Mesenchymal stem cell (in vitro differentiated cells and primary cell): ENCODE measurements around the gene COX19.

Experiments used
- DNase-seq: peaks from one replicate; pipeline ENCODE4 v3.0.0-alpha.2; 2013
- H2AFZ ChIP-seq: one replicate; pipeline ENCODE4 v1.6.1; 2013; ENCODE audit warnings: low read depth, mild to moderate bottlenecking, control low read depth, inconsistent platforms, low read length, moderate library complexity
- H2AK5ac ChIP-seq: 2 replicates; pipeline ENCODE4 v1.6.1; 2013; ENCODE audit warnings: low read length, moderate library complexity, mild to moderate bottlenecking, inconsistent platforms; ENCODE audit not compliant: severe bottlenecking
- H2BK120ac ChIP-seq: one replicate; pipeline ENCODE4 v1.6.1; 2013; ENCODE audit warnings: low read depth, mild to moderate bottlenecking, inconsistent platforms, low read length, moderate library complexity
- H2BK12ac ChIP-seq, 2 experiments: one replicate each; pipeline ENCODE4 v1.6.1; 2013; ENCODE audit warnings: inconsistent platforms in 2 of 2, low read length in 2 of 2, mild to moderate bottlenecking in 2 of 2, moderate library complexity in 2 of 2, control low read depth in 1 of 2
- H2BK15ac ChIP-seq: one replicate; pipeline ENCODE4 v1.6.1; 2013; ENCODE audit warnings: mild to moderate bottlenecking, low read depth, inconsistent platforms; ENCODE audit not compliant: poor library complexity, severe bottlenecking
- H2BK5ac ChIP-seq: 2 replicates; pipeline ENCODE4 v1.6.1; 2013; ENCODE audit warnings: low read depth, mild to moderate bottlenecking, low read length, control low read depth, inconsistent platforms; ENCODE audit not compliant: poor library complexity, severe bottlenecking
- H3K14ac ChIP-seq, 2 experiments: one replicate each; pipeline ENCODE4 v1.6.1; 2013; ENCODE audit warnings: inconsistent platforms in 2 of 2, low read length in 2 of 2, control low read depth in 1 of 2, mild to moderate bottlenecking in 1 of 2, moderate library complexity in 1 of 2
- H3K18ac ChIP-seq, 2 experiments: one replicate each; pipeline ENCODE4 v1.6.1; 2013; ENCODE audit warnings: inconsistent platforms in 2 of 2, low read length in 2 of 2, control low read depth in 1 of 2, low read depth in 1 of 2, mild to moderate bottlenecking in 1 of 2
- H3K23ac ChIP-seq, 2 experiments: one replicate each; pipeline ENCODE4 v1.6.1; 2013; ENCODE audit warnings: inconsistent platforms in 2 of 2, low read length in 2 of 2, mild to moderate bottlenecking in 2 of 2, moderate library complexity in 2 of 2, control low read depth in 1 of 2
- H3K27ac ChIP-seq: 2 replicates; pipeline ENCODE4 v1.5.1; 2013; ENCODE audit warnings: mild to moderate bottlenecking, moderate library complexity, low read length, control low read depth, inconsistent platforms; ENCODE audit not compliant: poor library complexity, severe bottlenecking
- H3K27me3 ChIP-seq, 2 experiments: 2 replicates each; pipeline versions ENCODE4 v1.6.1 to v1.7.0; 2013; ENCODE audit warnings: low read length in 2 of 2, mild to moderate bottlenecking in 2 of 2, moderate library complexity in 2 of 2, control low read depth in 1 of 2, inconsistent platforms in 1 of 2; ENCODE audit not compliant: control insufficient read depth in 1 of 2, insufficient read depth in 1 of 2
- H3K36me3 ChIP-seq, 2 experiments: 2 replicates each; pipeline versions ENCODE4 v1.6.1 to v1.7.0; 2013; ENCODE audit warnings: low read length in 2 of 2, control low read depth in 1 of 2, inconsistent platforms in 1 of 2, low read depth in 1 of 2, mild to moderate bottlenecking in 1 of 2; ENCODE audit not compliant: insufficient read depth in 2 of 2, control insufficient read depth in 1 of 2
- H3K4ac ChIP-seq, 2 experiments: one replicate each; pipeline ENCODE4 v1.6.1; 2013; ENCODE audit warnings: inconsistent platforms in 2 of 2, low read length in 2 of 2, mild to moderate bottlenecking in 2 of 2, moderate library complexity in 2 of 2, control low read depth in 1 of 2, low read depth in 1 of 2
- H3K4me1 ChIP-seq: 2 replicates; pipeline ENCODE4 v1.6.1; 2013; ENCODE audit warnings: low read depth, low read length, control low read depth; ENCODE audit not compliant: control insufficient read depth, insufficient read depth
- H3K4me2 ChIP-seq: 2 replicates; pipeline ENCODE4 v1.6.1; 2013; ENCODE audit warnings: low read length, mild to moderate bottlenecking, inconsistent platforms; ENCODE audit not compliant: poor library complexity, severe bottlenecking
- H3K4me3 ChIP-seq, 2 experiments: 2 replicates each; pipeline versions ENCODE4 v1.5.1 to v1.7.0; 2013; ENCODE audit warnings: low read length in 2 of 2, mild to moderate bottlenecking in 2 of 2, control low read depth in 1 of 2, low read depth in 1 of 2; ENCODE audit not compliant: insufficient read depth in 1 of 2
- H3K79me1 ChIP-seq: replicated peaks from 2 replicates; pipeline ENCODE4 v1.6.1; 2013; ENCODE audit warnings: mild to moderate bottlenecking, control low read depth, low read length, inconsistent platforms; ENCODE audit not compliant: poor library complexity, severe bottlenecking
- H3K9ac ChIP-seq: 2 replicates; pipeline ENCODE4 v1.7.0; 2013; ENCODE audit warnings: mild to moderate bottlenecking, low read length, moderate library complexity
- H3K9me3 ChIP-seq: 2 replicates; pipeline ENCODE4 v1.7.0; 2013; ENCODE audit warnings: mild to moderate bottlenecking, low read length; ENCODE audit not compliant: control insufficient read depth
- H4K8ac ChIP-seq: one replicate; pipeline ENCODE4 v1.6.1; 2013; ENCODE audit warnings: inconsistent platforms, mild to moderate bottlenecking, low read length, moderate library complexity
- H4K91ac ChIP-seq: one replicate; pipeline ENCODE4 v1.6.1; 2013; ENCODE audit warnings: mild to moderate bottlenecking, low read length, inconsistent platforms
- WGBS: methylation state at CpG from one replicate; pipeline ENCODE4 v1.1.7; 2013; ENCODE audit warnings: mixed read lengths; 5-methylcytosine and 5-hydroxymethylcytosine counted together

Gene COX19

GRCh38 chr7:959271-959670 is 16.1 kb downstream of the COX19 start:
- Histone ChIP-seq H3K23ac (no peak overlapping the region), H2BK5ac (no peak overlapping the region), H2AK5ac (no peak overlapping the region), H3K4ac (no peak overlapping the region), H3K27me3 (peaks cover 42 to 84% of the 10 kb centered on the region in 2 experiments), H3K9me3 (no peaks in the 10 kb centered on the region), H3K79me1 (no peaks in the 10 kb centered on the region), H2AFZ (no peak overlapping the region), H3K4me1 (peaks cover 19% of the 10 kb centered on the region), H3K36me3 (peaks cover 0 to 11% of the 10 kb centered on the region in 2 experiments), H4K91ac (no peak overlapping the region), H3K27ac (no peak overlapping the region), H2BK15ac (no peak overlapping the region), H3K4me3 (no peak overlapping the region), H2BK12ac (no peak overlapping the region), H4K8ac (no peak overlapping the region), H3K14ac (no peak overlapping the region), H3K4me2 (no peak overlapping the region), H3K9ac (no peak overlapping the region), H2BK120ac (no peak overlapping the region), H3K18ac (no peak overlapping the region)
- 66% methylated on average over 20 of the region's 20 CpGs for WGBS
- no peak for DNase-seq

DNA sequence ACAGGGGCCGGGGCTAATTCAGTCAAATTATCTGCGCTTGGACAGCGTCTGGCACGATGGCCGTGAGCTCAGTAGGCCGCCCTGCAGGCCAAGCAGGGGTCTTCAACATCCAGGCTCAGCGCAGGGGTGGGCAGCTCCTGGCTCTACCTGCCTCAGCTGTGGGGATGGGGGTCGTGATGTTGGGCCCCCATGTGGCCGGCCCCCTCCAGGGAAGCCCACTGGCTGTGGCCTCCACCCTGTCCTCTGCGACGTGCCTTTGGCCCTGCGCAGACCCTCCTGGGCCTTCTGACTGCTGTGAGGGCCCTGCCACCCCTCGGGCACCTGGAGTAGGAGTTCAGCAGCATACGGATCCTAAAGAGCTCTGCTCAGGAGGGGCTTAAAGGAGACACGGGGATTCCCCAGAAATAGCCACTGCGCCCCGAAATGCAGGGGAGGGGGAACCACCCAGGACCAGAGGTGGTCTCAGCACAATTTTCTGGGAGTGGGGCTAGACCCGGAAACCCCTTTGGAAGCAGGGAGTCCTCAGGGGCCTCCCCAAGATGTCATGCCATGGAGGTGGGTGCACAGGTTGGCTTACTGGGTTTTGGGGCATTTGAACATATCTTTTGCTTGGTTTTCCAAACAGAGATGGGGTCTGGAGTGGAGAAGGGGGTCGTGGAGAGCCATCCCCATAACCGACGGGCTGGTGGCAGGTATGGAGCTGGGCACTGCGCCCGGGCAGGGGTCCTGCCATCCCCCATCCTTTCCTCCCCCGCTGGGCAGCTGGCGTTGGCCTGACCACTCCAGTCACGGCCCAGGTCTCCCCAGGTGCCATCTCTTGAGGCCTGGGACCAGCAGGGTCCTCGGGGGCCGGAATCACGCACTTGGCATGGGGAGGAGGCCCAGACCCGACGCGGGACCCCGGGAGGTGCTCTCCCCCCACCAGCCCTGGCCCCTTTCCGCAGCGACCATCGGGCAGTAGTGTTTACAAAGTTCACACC is 16.8 kb downstream of the COX19 start:
- no peak overlapping the region for H3K27ac ChIP-seq
- H2BK120ac ChIP-seq = no peak overlapping the region
- H4K8ac ChIP-seq = no peak overlapping the region
- no peak overlapping the region for H3K9ac ChIP-seq
- no peak overlapping the region for H3K4ac ChIP-seq
- no peak for DNase-seq
- H3K4me1 ChIP-seq = peaks cover 21% of the 10 kb centered on the region
- 86% methylated on average over 36 of the region's 36 CpGs for WGBS
- H2BK12ac ChIP-seq = no peak overlapping the region
- H3K18ac ChIP-seq = no peak overlapping the region
- H4K91ac ChIP-seq = no peak overlapping the region
- H3K23ac ChIP-seq = no peak overlapping the region
- H3K9me3 ChIP-seq = no peaks in the 10 kb centered on the region
- H3K4me3 ChIP-seq = no peak overlapping the region
- H3K79me1 ChIP-seq = no peaks in the 10 kb centered on the region
- H3K14ac ChIP-seq = no peak overlapping the region
- no peak overlapping the region for H2AFZ ChIP-seq
- H2AK5ac ChIP-seq = no peak overlapping the region
- peaks cover 42 to 83% of the 10 kb centered on the region in 2 experiments for H3K27me3 ChIP-seq
- no peak overlapping the region for H3K4me2 ChIP-seq
- H2BK15ac ChIP-seq = no peak overlapping the region
- no peak overlapping the region for H2BK5ac ChIP-seq
- peaks cover 0 to 11% of the 10 kb centered on the region in 2 experiments for H3K36me3 ChIP-seq

DNA sequence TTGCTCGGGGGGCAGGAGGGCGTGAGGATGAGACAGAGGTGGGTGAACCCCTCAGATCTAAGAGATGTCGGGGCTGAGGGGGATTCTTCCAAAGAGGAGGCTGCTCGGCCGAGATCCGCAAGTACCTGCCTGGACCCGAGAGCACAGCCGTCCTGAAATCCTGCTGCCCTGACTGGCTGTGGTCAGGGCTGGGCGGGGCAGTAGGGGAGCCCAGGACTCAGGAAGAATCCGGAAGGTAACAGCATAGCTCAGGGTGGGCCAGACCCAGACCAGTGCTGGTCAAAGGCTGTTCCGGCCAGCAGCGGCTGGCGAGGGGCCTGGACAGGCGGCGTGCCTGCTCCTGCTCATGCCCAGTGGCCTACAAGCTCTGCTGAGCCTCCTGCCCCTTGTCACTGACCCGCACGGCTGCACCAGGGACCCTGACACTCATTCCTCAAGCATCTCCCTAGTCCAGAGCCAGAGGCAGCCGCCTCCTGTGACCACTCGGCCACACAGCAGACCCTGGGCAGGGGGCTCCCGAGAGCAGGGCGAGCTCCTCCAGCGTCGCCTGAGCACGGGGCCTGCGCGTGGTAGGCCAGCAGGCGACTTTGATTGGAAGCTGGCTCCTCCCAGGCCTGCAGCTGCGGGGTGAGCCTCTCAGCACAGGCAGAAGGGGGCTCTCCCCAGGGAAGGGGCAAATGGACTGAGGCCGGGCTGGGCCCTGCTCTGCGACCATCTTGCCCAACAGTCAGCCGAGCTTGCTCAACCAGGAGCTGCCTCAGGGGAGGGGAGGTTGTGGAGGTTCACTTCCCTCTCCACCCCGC is 17.7 kb downstream of the COX19 start:
- peak overlapping the region; percentile 18 for H4K91ac ChIP-seq
- H3K36me3 ChIP-seq = peaks cover 0 to 11% of the 10 kb centered on the region in 2 experiments
- H2AFZ ChIP-seq = no peak overlapping the region
- H2AK5ac ChIP-seq = no peak overlapping the region
- H3K27ac ChIP-seq = no peak overlapping the region
- H3K9ac ChIP-seq = no peak overlapping the region
- H2BK5ac ChIP-seq = no peak overlapping the region
- H3K4me3 ChIP-seq = no peak overlapping the region
- H3K4me1 ChIP-seq = peaks cover 21% of the 10 kb centered on the region
- H4K8ac ChIP-seq = no peak overlapping the region
- H2BK15ac ChIP-seq = no peak overlapping the region
- peak overlapping the region in 1 of 2 experiments; percentile 53 for H3K14ac ChIP-seq
- WGBS = 64% methylated on average over 32 of the region's 32 CpGs
- DNase-seq = no peak
- H2BK12ac ChIP-seq = no peak overlapping the region
- H3K4ac ChIP-seq = no peak overlapping the region
- no peaks in the 10 kb centered on the region for H3K9me3 ChIP-seq
- H3K23ac ChIP-seq = peak overlapping the region in 1 of 2 experiments; percentile 23
- no peak overlapping the region for H2BK120ac ChIP-seq
- no peak overlapping the region for H3K4me2 ChIP-seq
- no peaks in the 10 kb centered on the region for H3K79me1 ChIP-seq
- no peak overlapping the region for H3K18ac ChIP-seq
- peaks cover 45 to 83% of the 10 kb centered on the region in 2 experiments for H3K27me3 ChIP-seq

GRCh38 chr7:956031-956430 is 19.3 kb downstream of the COX19 start:
- H3K79me1 ChIP-seq = no peaks in the 10 kb centered on the region
- no peak overlapping the region for H2BK5ac ChIP-seq
- no peak overlapping the region for H2AFZ ChIP-seq
- peaks cover 49 to 76% of the 10 kb centered on the region in 2 experiments for H3K27me3 ChIP-seq
- H3K4me1 ChIP-seq = peaks cover 21% of the 10 kb centered on the region
- no peak overlapping the region for H3K9ac ChIP-seq
- no peak for DNase-seq
- no peak overlapping the region for H2BK15ac ChIP-seq
- H3K36me3 ChIP-seq = peaks cover 0 to 9% of the 10 kb centered on the region in 2 experiments
- no peak overlapping the region for H4K91ac ChIP-seq
- H4K8ac ChIP-seq = no peak overlapping the region
- no peak overlapping the region for H2BK120ac ChIP-seq
- no peak overlapping the region for H3K4me2 ChIP-seq
- H3K9me3 ChIP-seq = no peaks in the 10 kb centered on the region
- no peak overlapping the region for H2BK12ac ChIP-seq
- no peak overlapping the region for H2AK5ac ChIP-seq
- H3K14ac ChIP-seq = no peak overlapping the region
- WGBS = 93% methylated on average over 8 of the region's 10 CpGs
- H3K4ac ChIP-seq = no peak overlapping the region
- no peak overlapping the region for H3K27ac ChIP-seq
- no peak overlapping the region for H3K18ac ChIP-seq
- no peak overlapping the region for H3K23ac ChIP-seq
- no peak overlapping the region for H3K4me3 ChIP-seq
